CD14-positive monocyte (primary cell): ENCODE results near the gene GMFB. TPM values are rescaled to one million over a fixed set of nuclear protein-coding genes. Genes with fewer than 3 reads are reported as not detected.
A peak's percentile ranks its signal among the peaks of the same experiment; 100 is the strongest.

Experiments
- DNase-seq, 3 donors: peaks; one replicate each; pipeline ENCODE4 v3.0.0-alpha.2; 2011 to 2022
- H2AFZ ChIP-seq: 2 replicates; pipeline ENCODE4 v1.6.0; 2012; ENCODE audit warnings: mild to moderate bottlenecking, low read depth, low read length, inconsistent platforms; ENCODE audit not compliant: insufficient read depth, poor library complexity, severe bottlenecking
- H3K27ac ChIP-seq, 2 donors: 1 replicate in 1 of 2; 2 replicates in 1 of 2; pipeline ENCODE4 v1.5.1; 2012 to 2013; ENCODE audit warnings: low read length in 2 of 2, control low read depth in 1 of 2, inconsistent platforms in 1 of 2, low read depth in 1 of 2, mild to moderate bottlenecking in 1 of 2
- H3K27me3 ChIP-seq, 2 donors: one replicate each; pipeline versions ENCODE4 v1.6.0 to v1.6.1; 2011 to 2013; ENCODE audit warnings: low read length in 2 of 2; ENCODE audit not compliant: control insufficient read depth in 2 of 2, insufficient read depth in 2 of 2
- H3K36me3 ChIP-seq, 2 donors: replicated peaks in 1 of 2; 1 replicate in 1 of 2; 2 replicates in 1 of 2; pipeline versions ENCODE4 v1.5.1 to v1.6.1; 2012 to 2013; ENCODE audit warnings: low read length in 2 of 2, control low read depth in 1 of 2, inconsistent platforms in 1 of 2, mild to moderate bottlenecking in 1 of 2; ENCODE audit not compliant: insufficient read depth in 2 of 2, control insufficient read depth in 1 of 2
- H3K4me1 ChIP-seq, 2 donors: 1 replicate in 1 of 2; 2 replicates in 1 of 2; pipeline versions ENCODE4 v1.5.1 to v1.6.1; 2012 to 2013; ENCODE audit warnings: low read length in 2 of 2, control low read depth in 1 of 2, inconsistent platforms in 1 of 2, mild to moderate bottlenecking in 1 of 2, moderate library complexity in 1 of 2; ENCODE audit not compliant: insufficient read depth in 2 of 2, control insufficient read depth in 1 of 2
- H3K4me2 ChIP-seq: replicated peaks from 2 replicates; pipeline ENCODE3; 2012; ENCODE audit warnings: low read length, moderate library complexity, mild to moderate bottlenecking; ENCODE audit not compliant: poor library complexity, severe bottlenecking; ENCODE audit errors: extremely low read depth
- H3K4me3 ChIP-seq, 3 experiments: fragments of 200-600 bp in 1 of 3; sonication (generic) in 1 of 3; replicated peaks in 1 of 3; 1 replicate in 2 of 3; 2 replicates in 1 of 3; pipeline ENCODE4 v1.5.1; 2011 to 2013; ENCODE audit warnings: low read length in 3 of 3, mild to moderate bottlenecking in 3 of 3, control low read depth in 2 of 3, low read depth in 2 of 3, inconsistent platforms in 1 of 3, moderate library complexity in 1 of 3
- H3K79me2 ChIP-seq: 2 replicates; pipeline ENCODE4 v1.6.0; 2012; ENCODE audit warnings: mild to moderate bottlenecking, control low read depth, inconsistent platforms, low read length, moderate library complexity; ENCODE audit not compliant: insufficient read depth
- H3K9ac ChIP-seq: 2 replicates; pipeline ENCODE4 v1.6.0; 2017; ENCODE audit warnings: low read length, mild to moderate bottlenecking; ENCODE audit not compliant: insufficient read depth, poor library complexity, severe bottlenecking
- H3K9me3 ChIP-seq, 2 donors: replicated peaks in 1 of 2; 1 replicate in 1 of 2; 2 replicates in 1 of 2; pipeline versions ENCODE4 v1.5.1 to v1.6.1; 2012 to 2013; ENCODE audit warnings: low read length in 2 of 2, control low read depth in 1 of 2; ENCODE audit not compliant: control insufficient read depth in 1 of 2, insufficient read depth in 1 of 2
- H4K20me1 ChIP-seq: 2 replicates; pipeline ENCODE4 v1.6.0; 2012; ENCODE audit warnings: mild to moderate bottlenecking, low read length, control low read depth, moderate library complexity; ENCODE audit not compliant: insufficient read depth
- H3K27ac Mint-ChIP-seq, 7 donors: one replicate each; pipeline ENCODE4 v1.8.0; 2020; ENCODE audit warnings: mild to moderate bottlenecking in 7 of 7, mixed read lengths in 7 of 7, moderate library complexity in 6 of 7, inconsistent platforms in 2 of 7
- H3K27me3 Mint-ChIP-seq, 3 donors: one replicate each; pipeline ENCODE4 v1.8.0; 2021 to 2022; ENCODE audit warnings: low read depth in 3 of 3, mild to moderate bottlenecking in 3 of 3, mixed read lengths in 3 of 3, moderate library complexity in 3 of 3, inconsistent platforms in 1 of 3
- H3K36me3 Mint-ChIP-seq, 2 donors: one replicate each; pipeline ENCODE4 v1.8.0; 2020; ENCODE audit warnings: mixed read lengths in 2 of 2, inconsistent platforms in 1 of 2, mild to moderate bottlenecking in 1 of 2
- H3K4me1 Mint-ChIP-seq: one replicate; pipeline ENCODE4 v1.8.0; 2020; ENCODE audit warnings: mild to moderate bottlenecking, mixed read lengths
- H3K4me3 Mint-ChIP-seq, 2 donors: one replicate each; pipeline ENCODE4 v1.8.0; 2020; ENCODE audit warnings: mild to moderate bottlenecking in 2 of 2, mixed read lengths in 2 of 2, moderate library complexity in 1 of 2
- H3K9me3 Mint-ChIP-seq, 7 donors: one replicate each; pipeline ENCODE4 v1.8.0; 2020 to 2022; ENCODE audit warnings: mixed read lengths in 7 of 7, mild to moderate bottlenecking in 6 of 7, moderate library complexity in 6 of 7, inconsistent platforms in 2 of 7
- WGBS: methylation state at CpG from one replicate; pipeline ENCODE4 v1.1.5; 2013; ENCODE audit warnings: missing lambda C conversion rate; ENCODE audit not compliant: insufficient coverage; 5-methylcytosine and 5-hydroxymethylcytosine counted together
- intact Hi-C, 2 donors: fragments of 100-400 bp; cut with micrococcal nuclease; formaldehyde crosslinking; loops; one replicate each; pipeline versions ENCODE4 v1.15.0 to v1.15.1; 2023
- polyA minus RNA-seq: library from RNA; depleted of rRNA, polyadenylated mRNA; stranded (reverse); fragments of >200 nt; gene quantifications from 2 replicates; pipeline ENCODE4 v1.2.3, GENCODE V29; 2012
- polyA plus RNA-seq, 3 donors: library from polyadenylated mRNA; depleted of rRNA in 1 of 3; unstranded in 2 of 3; stranded (reverse) in 1 of 3; fragments of 300-500 nt in 2 of 3; fragments of >200 nt in 1 of 3; fragmentation: Illumina TruSeq in 2 of 3; gene quantifications; 1 replicate in 2 of 3; 2 replicates in 1 of 3; pipeline ENCODE4 v1.2.3, GENCODE V29; 2012 to 2021
- total RNA-seq, 12 experiments: library from RNA in 1 of 12; stranded (reverse) in 1 of 12; fragments of 120-200 nt in 1 of 12; gene quantifications; one replicate each; pipeline ENCODE4 v1.2.4 and lab custom pipeline; 2013 to 2026; ENCODE audit warnings: mixed read lengths in 6 of 12, inconsistent platforms in 1 of 12
- TF ChIP-seq, protein P1 (sequence below): fragments of 200-600 bp; IDR thresholded peaks from one replicate; pipeline ENCODE4 v1.8.0; 2022; ENCODE audit warnings: antibody characterized with exemption, mild to moderate bottlenecking

Gene GMFB
- 35.6 TPM for total RNA-seq (2013)
- polyA plus RNA-seq, result 10 to 100 TPM; 10.8 to 41.1 (median 26.1) TPM
- 13.0 and 21.5 TPM in 2 replicates for polyA minus RNA-seq
- total RNA-seq (lab: John Stamatoyannopoulos, UW), result 107 to 330 (median 197) reads per million in 11 experiments

- peaks cover 44 to 62% of the 10 kb centered on the region in 2 donors for H3K4me1 ChIP-seq
- DNase-seq, result peak; percentile 86 to 95 (median 93)
- peak within 1 kb of the TSS; percentile 70 to 90 (median 73) for H3K4me3 ChIP-seq
- H3K4me1 Mint-ChIP-seq, result peaks cover 68% of the 10 kb centered on the region
- under 1% methylated on average over 30 of the region's 51 CpGs for WGBS
- TF ChIP-seq, protein P1, sequence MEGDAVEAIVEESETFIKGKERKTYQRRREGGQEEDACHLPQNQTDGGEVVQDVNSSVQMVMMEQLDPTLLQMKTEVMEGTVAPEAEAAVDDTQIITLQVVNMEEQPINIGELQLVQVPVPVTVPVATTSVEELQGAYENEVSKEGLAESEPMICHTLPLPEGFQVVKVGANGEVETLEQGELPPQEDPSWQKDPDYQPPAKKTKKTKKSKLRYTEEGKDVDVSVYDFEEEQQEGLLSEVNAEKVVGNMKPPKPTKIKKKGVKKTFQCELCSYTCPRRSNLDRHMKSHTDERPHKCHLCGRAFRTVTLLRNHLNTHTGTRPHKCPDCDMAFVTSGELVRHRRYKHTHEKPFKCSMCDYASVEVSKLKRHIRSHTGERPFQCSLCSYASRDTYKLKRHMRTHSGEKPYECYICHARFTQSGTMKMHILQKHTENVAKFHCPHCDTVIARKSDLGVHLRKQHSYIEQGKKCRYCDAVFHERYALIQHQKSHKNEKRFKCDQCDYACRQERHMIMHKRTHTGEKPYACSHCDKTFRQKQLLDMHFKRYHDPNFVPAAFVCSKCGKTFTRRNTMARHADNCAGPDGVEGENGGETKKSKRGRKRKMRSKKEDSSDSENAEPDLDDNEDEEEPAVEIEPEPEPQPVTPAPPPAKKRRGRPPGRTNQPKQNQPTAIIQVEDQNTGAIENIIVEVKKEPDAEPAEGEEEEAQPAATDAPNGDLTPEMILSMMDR, result peak; percentile 22
- peak within 1 kb of the TSS; percentile 92 for H3K9ac ChIP-seq
- peak within 1 kb of the TSS; percentile 92 for H2AFZ ChIP-seq
- H3K27me3 ChIP-seq, result no peaks in the 10 kb centered on the region
- peak within 1 kb of the TSS; percentile 81 to 93 for H3K27ac ChIP-seq
- H3K36me3 ChIP-seq, result no peaks in the 10 kb centered on the region
- peak within 1 kb of the TSS; percentile 86 to 92 for H3K4me3 Mint-ChIP-seq
- H3K27ac Mint-ChIP-seq, result peak within 1 kb of the TSS; percentile 88 to 95 (median 93)
- peaks cover 13% of the 10 kb centered on the region for H4K20me1 ChIP-seq
- H3K36me3 Mint-ChIP-seq, result peaks cover 2 to 16% of the 10 kb centered on the region in 2 donors
- H3K27me3 Mint-ChIP-seq, result peaks cover 0 to 2% (median 0%) of the 10 kb centered on the region in 3 donors
- intact Hi-C loops, result loop anchor here (5.0 kb wide), 3 partner anchors 36 to 91 kb away; partner anchors contain the start of gene CDKN3 (in 1 of the 2)
- no peaks in the 10 kb centered on the region for H3K9me3 ChIP-seq
- peaks cover 60% of the 10 kb centered on the region for H3K79me2 ChIP-seq
- H3K9me3 Mint-ChIP-seq, result peaks cover 0 to 3% (median 0%) of the 10 kb centered on the region in 7 donors
- H3K4me2 ChIP-seq, result peak within 1 kb of the TSS; percentile 97
These were observed at the start of gene GMFB for GRCh38 chr14:54488646-54489317. Gene GMFB (minus strand): TSS chr14:54488980. CDS start chr14:54488927, 53 bp downstream.

DNA sequence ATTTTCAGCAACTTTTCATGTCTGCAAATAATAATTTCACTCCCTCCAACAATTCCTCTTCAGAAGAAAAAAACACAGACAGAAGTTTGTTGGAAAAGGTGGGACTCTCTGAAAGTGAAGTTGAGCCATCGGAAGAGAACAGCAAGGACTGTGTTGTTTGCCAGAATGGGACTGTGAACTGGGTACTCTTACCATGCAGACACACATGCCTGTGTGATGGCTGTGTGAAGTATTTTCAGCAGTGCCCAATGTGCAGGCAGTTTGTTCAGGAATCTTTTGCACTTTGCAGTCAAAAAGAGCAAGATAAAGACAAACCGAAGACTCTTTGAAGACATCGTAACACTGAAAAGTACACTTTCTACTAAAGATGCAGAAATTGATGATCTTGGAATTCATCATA lies 49.3 kb upstream of the GMFB start:
- H3K4me1 Mint-ChIP-seq, result no peaks in the 10 kb centered on the region
- TF ChIP-seq, protein P1, result no peak
- intact Hi-C loops, result no loop called here
- no peak overlapping the region for H3K4me3 Mint-ChIP-seq
- peaks cover 20 to 38% of the 10 kb centered on the region in 2 donors for H3K36me3 ChIP-seq
- H3K27me3 ChIP-seq, result no peaks in the 10 kb centered on the region
- no peaks in the 10 kb centered on the region for H4K20me1 ChIP-seq
- H3K4me1 ChIP-seq, result no peaks in the 10 kb centered on the region
- H3K9ac ChIP-seq, result no peak overlapping the region
- H3K9me3 ChIP-seq, result no peaks in the 10 kb centered on the region
- no peak overlapping the region for H3K27ac ChIP-seq
- H2AFZ ChIP-seq, result no peak overlapping the region
- H3K4me2 ChIP-seq, result no peak overlapping the region
- WGBS, result 100% methylated on average over 1 of the region's 3 CpGs
- H3K27ac Mint-ChIP-seq, result no peak overlapping the region
- no peak for DNase-seq
- H3K4me3 ChIP-seq, result no peak overlapping the region
- H3K36me3 Mint-ChIP-seq, result peaks cover 29 to 40% of the 10 kb centered on the region in 2 donors
- no peaks in the 10 kb centered on the region for H3K79me2 ChIP-seq
- no peaks in the 10 kb centered on the region for H3K27me3 Mint-ChIP-seq
- H3K9me3 Mint-ChIP-seq, result no peaks in the 10 kb centered on the region
